B cell (primary cell): ENCODE measurements around the gene ATG4C.

Source experiments
- CTCF ChIP-seq: fragments of 200-600 bp; IDR thresholded peaks from one replicate; pipeline ENCODE4 v1.8.0; 2022; ENCODE audit warnings: antibody characterized with exemption, mild to moderate bottlenecking
- EZH2 ChIP-seq: IDR thresholded peaks from 2 replicates; pipeline ENCODE4 v1.6.1; 2012; ENCODE audit warnings: borderline replicate concordance, low read depth, mild to moderate bottlenecking, moderate library complexity, low read length; ENCODE audit not compliant: insufficient read depth, poor library complexity, severe bottlenecking

- TF ChIP-seq CTCF (no peak), EZH2 (no peak)
Observed at GRCh38 chr1:62876535-62876934, 92.6 kb downstream of the ATG4C start.
